ENCODE data around the gene GPR143.
"Not testable (repeated sequence)": the region's sequence is repeated elsewhere in the genome, so short reads cannot be mapped to it uniquely, and the experiment has no call there.

GPR143 gene

DNA sequence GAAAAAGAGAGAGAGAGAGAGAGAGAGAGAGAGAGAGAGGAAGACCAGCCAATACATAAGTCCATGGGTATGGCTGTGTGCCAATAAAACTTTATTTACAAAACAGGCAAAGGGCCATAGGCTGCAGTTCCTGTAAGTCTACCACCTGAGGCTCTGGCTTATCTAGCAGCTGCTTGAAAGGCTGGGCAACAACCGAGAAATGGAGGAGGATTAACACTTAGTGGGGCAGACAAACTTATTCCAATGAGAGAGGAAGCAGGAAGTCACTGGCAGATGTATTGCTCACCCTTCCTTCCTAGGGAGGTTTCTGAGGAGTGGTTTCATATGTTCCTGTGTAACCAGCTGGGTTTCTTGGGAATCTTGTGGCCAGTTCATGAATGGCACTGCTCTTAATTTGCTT, 4.7 kb upstream of the GPR143 start:
- no peak overlapping the region for H3K4me3 ChIP-seq (ENCODE audit: low read depth, low read length)

DNA sequence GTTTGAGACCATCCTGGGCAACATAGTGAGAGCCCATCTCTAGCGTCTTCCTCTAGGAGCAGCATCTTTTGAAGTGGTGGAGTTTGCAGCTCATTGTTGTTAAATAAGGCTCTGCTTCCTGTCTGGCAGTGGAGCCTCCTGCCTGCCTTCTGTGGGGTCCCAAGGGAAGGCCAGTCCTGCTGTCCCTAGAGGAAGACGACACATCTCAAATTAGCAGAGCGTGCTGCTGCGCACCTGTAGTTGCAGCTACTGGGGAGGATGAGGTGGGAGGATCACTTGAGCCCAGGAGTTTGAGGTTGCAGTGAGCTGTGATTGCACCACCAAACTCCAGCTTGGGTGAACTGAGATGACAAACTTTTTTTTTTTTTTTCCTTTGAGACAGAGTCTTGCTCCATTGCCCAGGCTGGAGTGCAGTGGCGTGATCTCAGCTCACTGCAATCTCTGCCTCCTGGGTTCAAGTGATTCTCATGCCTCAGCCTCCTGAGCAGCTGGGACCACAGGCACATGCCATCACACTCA, 2.7 kb upstream of the GPR143 start:
- not testable (repeated sequence) for H3K4me3 ChIP-seq (ENCODE audit: low read depth, low read length)

DNA sequence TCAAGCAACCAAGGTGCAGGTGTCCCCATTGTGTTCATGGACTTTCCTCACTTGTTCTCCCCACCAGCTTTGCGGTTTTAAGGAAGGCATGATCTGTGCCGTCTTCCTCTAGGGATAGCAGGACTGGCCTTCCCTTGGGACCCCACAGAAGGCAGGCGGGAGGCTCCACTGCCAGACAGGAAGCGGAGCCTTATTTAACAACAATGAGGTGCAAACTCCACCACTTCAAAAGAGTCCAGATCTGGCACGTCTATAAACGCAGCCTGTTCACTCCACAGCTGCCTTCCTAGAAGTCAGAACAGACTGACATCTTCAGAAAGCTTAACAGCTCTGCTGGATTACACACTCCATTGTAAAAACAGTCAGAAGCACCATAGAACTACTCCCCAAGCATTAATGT, 1.7 kb upstream of the GPR143 start:
- no peak overlapping the region for H3K4me3 ChIP-seq (ENCODE audit: low read depth, low read length)

DNA sequence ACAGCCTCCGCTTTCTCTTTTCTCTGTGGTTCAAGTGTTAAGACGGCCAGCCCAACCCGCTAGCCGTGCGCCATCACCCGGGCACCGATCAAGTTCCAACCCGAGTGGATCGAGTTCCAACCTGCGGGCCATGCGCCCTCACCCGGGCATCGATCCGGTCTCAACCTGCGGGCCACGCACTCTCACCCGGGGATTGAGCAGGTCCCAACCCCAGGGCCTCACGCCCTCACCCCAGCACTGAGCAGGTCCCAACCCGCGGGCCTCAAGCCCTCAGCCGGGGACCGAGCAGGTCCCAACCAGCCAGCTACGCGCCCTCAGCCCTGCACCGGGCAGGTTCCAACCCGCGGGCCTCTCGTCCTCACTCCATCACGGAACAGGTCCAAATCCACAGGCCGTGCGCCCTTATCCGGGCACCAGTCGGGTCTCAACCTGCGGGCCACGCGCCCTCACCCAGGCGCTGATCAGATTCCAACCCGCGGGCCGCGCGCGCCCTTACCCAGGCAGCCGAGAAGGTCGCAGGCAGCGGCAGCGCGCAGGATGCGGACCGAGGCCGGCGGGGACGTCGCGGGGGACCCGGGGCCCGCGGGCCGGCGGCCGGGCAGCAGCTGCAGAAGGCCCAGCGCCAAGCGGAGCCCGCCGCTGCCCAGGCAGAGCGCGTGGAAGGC, 443 bp downstream of the GPR143 start:
- H3K4me3 ChIP-seq (ENCODE audit: low read depth, low read length) = peak overlapping the region; percentile 33

DNA sequence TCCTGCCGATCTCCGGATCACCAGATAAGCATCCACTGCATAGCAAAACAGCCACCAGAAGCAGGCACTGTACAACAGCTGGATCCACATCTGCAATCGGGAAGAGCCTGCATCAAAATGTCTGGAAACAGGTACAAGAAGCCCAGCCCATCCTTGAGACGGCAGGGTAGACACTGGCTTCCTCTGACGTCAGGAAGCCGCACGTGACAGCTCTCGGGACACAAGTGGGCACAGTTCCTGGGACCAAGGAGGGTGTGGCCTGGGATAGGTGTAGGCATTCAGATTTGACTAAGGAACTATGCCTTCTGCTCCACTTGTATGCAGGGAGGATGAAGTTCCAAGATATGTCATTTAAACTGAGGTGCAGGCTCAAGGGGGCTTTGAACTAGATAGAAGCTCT, 6.3 kb downstream of the GPR143 start:
- H3K4me3 ChIP-seq (ENCODE audit: low read depth, low read length) = no peak overlapping the region

DNA sequence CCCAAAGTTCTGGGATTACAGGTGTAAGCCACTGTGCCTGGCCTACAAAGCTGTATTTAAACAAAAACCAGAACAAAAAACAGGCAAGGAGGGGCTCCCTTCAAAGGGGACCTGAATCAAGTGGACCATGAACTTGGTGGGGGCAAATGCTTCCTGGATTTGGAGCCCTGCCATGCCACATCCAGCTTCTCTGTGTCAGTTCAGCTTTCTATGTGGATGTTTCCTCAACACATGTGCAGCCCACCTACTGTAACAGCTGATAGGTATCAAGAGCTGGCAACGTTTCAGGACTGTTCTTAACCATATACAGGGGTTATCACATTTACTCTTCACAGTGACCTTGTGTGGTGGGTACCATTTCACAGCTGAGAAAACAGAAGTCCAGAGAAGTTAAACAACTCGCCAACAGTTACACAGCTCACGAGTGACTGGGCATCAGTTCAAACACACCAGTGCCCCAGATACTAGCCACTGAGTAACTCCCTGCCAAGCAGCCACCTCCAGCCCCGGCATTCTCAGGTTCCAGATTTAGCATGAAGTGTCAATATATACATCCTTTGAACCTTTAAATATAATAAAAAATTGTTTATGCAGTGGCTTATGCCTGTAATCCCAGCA, 7.5 kb downstream of the GPR143 start:
- H3K4me3 ChIP-seq (ENCODE audit: low read depth, low read length) = no peak overlapping the region

DNA sequence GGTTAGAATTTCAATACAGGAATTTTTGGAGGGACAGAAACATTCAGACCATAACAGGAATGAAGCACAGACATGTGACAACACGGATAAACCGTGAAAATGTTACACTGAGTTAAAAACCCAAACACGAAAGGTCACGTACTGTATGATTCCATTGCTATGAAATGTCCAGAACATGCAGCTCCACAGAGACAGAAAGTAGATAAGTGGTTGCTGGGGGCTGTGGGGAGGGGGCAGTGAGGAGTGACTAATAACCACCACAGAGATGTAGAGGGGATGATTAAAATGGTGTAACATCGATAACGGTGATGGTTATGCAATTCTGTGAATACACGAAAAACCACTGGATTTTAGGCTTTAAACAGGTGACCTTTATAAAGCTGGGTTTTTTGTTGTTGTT, 8.3 kb downstream of the GPR143 start:
- no peak overlapping the region for H3K4me3 ChIP-seq (ENCODE audit: low read depth, low read length)

DNA sequence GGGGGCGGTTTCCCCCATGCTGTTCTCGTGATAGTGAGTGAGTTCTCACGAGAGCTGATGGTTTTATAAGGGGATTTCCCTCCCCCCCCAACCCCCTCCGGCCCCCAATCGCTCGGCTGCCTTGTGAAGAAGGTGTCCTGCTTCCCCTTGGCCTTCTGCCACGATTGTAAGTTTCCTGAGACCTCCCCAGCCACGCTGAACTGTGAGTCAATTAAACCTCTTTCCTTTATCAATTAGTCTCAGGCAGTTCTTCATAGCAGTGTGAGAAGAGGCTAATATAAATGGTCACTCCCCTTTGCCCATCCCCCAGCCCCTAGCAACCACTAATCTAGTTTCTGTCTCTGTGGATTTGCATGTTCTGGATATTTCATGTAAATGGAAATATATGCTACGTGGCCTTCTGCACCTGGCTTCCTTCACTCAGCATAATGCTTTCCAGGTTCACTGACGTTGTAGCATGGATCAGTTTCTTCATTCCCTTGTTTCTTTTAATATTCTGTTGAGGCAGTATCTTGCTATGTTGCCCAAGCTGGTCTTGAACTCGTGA, 16.4 kb downstream of the GPR143 start:
- no peak overlapping the region for H3K4me3 ChIP-seq (ENCODE audit: low read depth, low read length)

DNA sequence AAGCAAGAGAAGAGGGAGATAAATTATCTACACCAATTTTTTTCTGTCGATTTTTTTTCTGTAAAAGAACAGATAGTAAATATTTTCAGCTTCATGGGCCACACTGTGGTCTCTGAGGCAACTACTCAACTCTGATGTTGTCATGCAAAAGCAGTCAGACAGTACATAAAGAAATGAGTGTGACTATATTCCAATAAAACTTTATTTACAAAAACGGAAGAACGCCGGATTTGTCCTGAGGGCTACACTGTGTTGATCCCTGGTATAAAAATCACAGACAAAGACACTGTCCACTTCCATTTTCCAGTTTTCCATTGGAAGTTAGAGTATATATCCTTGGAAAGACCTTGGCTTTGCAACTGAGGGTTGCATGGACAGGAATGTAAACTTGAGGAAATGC, 18.0 kb downstream of the GPR143 start:
- H3K4me3 ChIP-seq (ENCODE audit: low read depth, low read length) = no peak overlapping the region

DNA sequence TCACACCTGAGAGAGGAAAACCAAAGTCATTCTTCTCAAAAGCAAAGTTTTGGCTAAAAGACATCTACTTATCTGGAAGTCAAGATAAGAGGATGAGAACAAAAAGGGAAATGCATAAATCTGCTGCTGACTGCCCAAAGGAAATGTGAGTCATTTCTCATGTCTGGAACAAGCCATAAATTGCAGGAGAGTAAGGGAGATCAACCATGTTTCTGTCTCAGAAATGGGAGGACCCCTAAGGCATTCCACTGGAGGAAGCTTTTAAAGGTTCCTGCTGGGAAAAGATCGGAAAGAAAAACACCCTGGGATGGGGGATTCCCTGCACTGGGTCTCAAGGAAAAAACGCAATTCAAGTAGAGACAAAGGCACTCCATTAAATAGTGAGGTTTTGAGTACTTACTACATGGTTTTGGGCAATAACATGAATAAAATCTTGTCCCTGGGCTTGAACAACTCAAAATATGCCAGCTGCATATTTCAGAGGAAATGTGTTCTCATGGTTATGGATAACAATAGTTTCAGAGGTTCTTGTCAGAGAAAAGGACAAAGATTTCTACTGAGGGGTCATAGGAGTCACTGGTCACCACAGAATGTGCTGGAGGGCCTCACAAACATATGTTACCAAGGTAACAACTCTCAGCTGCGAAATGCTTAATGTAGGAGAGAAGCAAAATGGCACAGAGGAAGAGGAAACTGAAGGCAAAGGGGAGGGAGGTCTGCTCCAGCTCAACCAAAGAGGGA, 19.3 kb downstream of the GPR143 start:
- no peak overlapping the region for H3K4me3 ChIP-seq (ENCODE audit: low read depth, low read length)

DNA sequence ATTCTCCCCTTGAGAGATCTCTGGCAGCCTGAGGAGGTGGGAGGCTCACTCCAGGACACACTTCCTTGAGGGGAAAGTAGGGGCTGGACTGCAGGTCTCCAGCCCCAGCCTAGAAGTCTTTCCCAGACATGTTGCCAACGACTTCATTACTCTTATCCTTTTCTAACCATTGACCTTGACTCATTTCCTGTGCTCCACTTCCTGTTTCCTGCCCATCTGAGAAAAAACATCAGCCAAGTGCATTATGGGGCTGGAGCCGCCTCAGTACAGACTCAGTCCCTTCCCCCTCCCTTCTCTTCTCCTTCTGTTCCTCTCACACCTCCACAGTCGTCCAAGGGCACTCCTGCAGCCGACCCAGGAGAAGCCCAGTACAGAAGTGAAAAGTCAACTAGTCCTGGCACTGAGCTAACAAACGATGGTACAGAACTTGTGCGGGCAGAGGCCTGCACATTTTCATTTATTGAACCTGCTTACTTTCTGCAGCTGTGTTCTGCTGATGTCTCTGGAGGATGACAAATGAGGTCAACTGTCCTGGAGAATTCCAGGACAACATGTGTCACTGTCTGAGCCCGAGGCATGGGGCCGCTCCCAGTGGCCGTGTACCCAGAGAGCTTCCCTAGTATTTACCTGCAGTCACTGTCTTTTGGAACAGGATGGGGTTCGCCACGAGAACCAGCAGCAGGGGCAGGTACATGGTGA, 20.1 kb downstream of the GPR143 start:
- no peak overlapping the region for H3K4me3 ChIP-seq (ENCODE audit: low read depth, low read length)

DNA sequence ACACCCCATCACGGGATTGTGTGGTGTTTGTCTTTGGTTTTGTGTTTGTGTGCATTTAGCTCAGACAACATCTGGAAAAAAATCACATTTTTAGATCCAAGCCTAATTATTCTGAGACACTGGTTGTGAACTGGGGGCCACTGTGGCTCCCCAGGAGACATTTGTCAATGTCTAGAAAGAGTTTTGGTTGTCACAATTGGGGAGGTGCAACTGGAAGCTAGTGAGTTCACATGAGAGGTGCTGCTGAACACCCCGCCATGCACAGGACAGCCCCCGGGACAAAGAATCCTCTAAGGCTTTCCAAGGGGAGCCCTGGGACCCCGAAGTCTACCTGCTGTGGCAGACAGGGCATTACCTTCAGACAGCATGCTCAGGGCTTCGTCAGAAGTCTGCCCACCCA, 26.5 kb downstream of the GPR143 start:
- H3K4me3 ChIP-seq (ENCODE audit: low read depth, low read length) = no peak overlapping the region

DNA sequence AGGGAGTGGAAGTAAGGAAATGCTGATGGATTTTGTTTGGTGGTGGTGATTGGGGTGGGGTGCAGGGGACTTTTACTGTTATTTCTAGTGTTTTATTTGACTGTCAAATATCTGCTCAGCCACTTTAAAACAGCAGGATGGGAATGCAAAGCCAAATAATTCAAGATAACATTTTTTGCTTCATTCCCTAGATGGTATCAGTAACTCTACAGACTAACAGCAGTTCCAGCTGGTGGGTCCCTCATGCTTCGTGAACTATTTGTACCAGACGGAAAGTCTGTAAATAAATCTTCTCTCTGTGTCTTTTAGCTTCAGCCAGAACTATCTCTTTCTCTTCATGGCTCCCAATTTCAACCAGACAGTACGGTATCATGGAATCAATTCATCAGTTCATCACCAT, 27.5 kb downstream of the GPR143 start:
- no peak overlapping the region for H3K4me3 ChIP-seq (ENCODE audit: low read depth, low read length)

DNA sequence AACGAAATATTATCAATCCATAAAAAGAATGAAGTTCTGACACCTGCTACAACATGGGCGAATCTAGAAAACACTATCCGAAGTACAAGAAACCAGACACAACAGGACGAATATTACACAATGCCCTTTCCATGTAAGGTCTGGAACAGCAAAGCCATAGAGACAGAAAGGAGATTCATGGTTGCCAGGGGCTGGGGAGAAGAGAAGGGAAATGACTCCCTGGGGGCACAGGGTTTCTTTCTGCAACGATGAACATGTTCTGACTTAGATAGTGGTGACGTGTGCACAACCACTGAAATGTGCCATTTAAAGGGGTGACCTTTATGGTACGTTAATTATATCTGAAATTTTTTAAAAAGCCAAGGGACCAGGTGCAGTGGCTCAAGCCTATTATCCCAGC, 28.3 kb downstream of the GPR143 start:
- H3K4me3 ChIP-seq (ENCODE audit: low read depth, low read length) = no peak overlapping the region

DNA sequence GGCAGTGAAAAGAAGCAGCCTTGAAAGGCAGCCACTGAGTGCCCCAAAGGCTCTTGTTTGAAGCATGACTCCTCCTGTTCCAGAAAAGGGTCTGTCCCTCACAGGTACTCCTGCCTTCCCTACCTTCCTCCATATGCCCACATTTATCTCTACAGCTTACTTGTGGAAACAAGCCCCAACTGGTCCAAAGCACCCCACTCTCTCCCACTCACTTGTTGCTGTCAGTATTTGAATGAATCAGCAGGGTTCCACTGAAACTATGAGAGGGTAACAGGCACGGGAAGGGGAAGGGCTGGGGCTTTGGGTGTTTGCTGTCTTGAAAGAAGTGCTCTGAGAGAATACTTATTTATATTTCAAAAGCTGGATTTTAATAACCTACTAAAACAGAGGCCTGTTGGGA, 34.9 kb downstream of the GPR143 start:
- H3K4me3 ChIP-seq (ENCODE audit: low read depth, low read length) = no peak overlapping the region

DNA sequence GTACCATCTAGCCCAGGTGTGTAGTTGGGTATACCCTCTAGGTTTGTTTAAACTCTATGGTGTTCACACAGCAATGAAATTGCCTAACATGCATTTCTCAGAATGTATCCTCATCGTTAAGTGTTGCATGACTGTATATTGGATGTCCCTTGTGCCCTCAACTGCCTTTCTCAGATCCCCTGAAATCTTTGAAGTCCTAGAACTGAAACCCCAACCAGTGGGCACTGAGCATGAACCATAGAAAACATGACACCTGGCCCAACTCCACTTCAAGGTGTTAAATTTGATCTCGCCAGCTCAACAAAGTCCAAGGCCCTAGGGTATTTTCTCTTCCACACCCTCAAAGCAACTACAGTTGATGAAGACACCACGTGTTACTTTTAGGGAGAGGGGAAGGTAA, 35.6 kb downstream of the GPR143 start:
- H3K4me3 ChIP-seq (ENCODE audit: low read depth, low read length) = no peak overlapping the region

DNA sequence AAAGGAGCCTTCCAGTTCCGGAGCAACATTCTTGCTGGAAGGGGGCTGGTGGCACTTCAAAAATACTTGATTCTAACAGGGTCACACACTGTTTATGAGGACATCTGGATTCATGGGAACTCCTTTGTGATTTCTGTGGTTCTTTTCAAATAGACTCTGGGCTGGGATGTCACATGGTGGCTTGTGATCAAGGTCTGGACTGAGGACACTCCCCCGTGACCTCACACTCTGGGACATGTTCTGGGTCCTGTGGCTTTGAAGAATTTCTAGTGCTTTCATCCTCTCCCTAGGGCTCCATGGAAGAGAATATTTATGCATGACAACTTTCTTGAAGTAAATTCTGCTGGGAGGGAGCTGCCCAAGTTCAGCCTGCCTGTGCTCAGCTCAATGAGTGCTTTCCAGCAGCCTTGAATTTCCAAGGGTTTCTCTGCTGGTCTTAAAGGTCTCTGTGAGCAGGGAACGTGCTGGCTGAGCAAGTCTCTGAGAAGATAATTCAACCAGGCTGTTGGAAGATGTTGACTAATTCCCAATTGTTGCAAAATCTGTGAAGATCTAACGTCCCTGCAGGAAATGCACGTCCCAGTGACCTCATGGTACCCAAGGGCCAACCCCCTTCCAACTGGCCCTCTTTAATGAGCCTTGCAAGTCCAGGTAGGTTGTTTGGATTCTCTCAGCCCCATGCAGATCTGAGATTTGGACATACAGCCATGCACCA, 36.3 kb downstream of the GPR143 start:
- no peak overlapping the region for H3K4me3 ChIP-seq (ENCODE audit: low read depth, low read length)

DNA sequence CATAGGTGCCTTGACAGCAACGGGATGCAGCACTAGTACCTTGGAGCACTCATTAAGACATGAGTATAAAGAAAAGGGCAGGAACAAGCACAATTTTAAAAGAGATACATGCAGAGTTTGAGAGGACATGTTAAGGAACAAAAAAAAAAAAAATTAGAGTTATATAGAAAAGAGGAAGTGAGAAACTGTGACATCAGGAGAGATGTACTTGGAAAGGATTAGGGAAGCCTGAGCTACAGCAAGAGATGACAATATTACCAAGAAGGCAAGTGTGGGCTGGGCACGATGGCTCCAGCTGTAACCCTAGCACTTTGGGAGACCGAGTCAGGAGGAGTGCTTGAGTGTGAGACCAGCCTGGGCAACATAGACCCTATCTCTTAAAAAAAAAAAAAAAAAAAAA, 37.4 kb downstream of the GPR143 start:
- no peak overlapping the region for H3K4me3 ChIP-seq (ENCODE audit: low read depth, low read length)

DNA sequence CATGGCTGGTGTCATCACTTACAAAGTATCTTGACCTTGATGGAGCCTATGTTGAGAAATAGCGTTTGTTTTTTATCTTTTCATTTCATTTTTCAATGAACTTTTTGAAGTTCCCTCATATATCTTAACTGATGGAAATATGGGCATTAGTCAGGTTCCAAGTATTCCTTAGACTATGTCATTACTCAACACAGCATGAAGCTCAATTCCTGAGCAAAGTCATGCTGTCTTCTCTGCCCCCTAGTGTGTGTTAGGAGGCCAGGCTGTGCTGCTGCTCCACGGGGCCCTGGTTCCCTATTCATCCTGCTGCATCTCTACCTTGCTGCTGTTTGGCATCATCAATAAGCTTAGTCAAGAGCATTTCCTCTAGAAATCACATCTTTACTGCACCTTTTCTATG, 40.9 kb downstream of the GPR143 start:
- no peak overlapping the region for H3K4me3 ChIP-seq (ENCODE audit: low read depth, low read length)

DNA sequence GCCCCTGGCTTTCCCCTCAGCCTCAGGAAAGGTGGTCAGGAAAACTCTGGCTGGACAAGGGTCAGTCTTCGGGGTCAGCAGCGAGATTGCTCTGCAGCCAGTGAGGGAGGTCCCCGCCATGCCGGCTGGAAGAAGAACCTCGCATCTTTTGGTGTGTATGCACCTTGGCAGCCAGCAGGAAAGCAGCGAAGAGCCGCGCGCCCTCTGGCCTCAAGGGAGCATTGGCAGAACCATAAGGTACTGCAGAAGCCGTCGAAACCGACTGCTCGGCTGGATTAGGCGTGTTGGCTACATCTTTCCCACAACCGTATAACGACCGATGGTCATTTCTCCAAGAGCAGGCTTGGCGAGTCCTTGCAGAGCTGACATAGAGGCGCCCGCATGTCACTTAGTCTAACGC, 48.3 kb downstream of the GPR143 start:
- H3K4me3 ChIP-seq (ENCODE audit: low read depth, low read length) = no peak overlapping the region

DNA sequence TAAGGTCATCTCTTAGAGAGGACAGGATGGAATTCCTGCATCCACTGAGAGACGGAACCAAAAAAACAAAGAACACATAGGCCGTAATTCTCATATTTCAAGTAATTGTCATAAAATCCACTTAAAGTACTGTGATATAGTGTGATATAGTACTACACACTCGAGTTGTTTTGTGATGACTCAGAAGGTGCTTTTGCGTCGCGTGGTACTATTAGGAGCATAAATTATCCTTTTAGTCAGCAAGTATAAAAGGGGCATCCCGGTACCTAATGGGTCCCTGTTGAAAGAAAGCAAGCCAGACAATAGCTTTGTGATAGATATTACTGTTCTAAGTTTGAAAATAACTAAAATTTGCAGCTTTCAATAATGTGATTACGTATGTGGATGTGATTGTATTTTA, 55.3 kb downstream of the GPR143 start:
- H3K4me3 ChIP-seq (ENCODE audit: low read depth, low read length) = no peak overlapping the region

Measured in iPS-11a (cell line).